H9 (cell line): Measurements from ENCODE around the gene KCNQ2. TPM values are rescaled to one million over a fixed set of nuclear protein-coding genes. Genes with fewer than 3 reads are reported as not detected.

Experiments
- DNase-seq: peaks from one replicate; pipeline ENCODE4 v3.0.0-alpha.2; 2017
- H2AFZ ChIP-seq: one replicate; pipeline ENCODE4 v1.6.1; 2013; ENCODE audit warnings: mild to moderate bottlenecking, low read length, control low read depth, moderate library complexity
- H2AK5ac ChIP-seq: 2 replicates; pipeline ENCODE4 v1.6.1; 2013; ENCODE audit warnings: low read length, control low read depth, mixed read lengths; ENCODE audit not compliant: insufficient read length
- H2BK120ac ChIP-seq: one replicate; pipeline ENCODE4 v1.6.1; 2013; ENCODE audit warnings: low read depth, mild to moderate bottlenecking, low read length, control low read depth, inconsistent platforms; ENCODE audit not compliant: poor library complexity, severe bottlenecking
- H2BK12ac ChIP-seq: 2 replicates; pipeline ENCODE4 v1.6.1; 2013; ENCODE audit warnings: low read length, control low read depth, mixed read lengths, low read depth; ENCODE audit not compliant: insufficient read length
- H2BK15ac ChIP-seq: 2 replicates; pipeline ENCODE4 v1.6.1; 2013; ENCODE audit warnings: low read depth, low read length, control low read depth
- H2BK20ac ChIP-seq: one replicate; pipeline ENCODE4 v1.6.1; 2013; ENCODE audit warnings: low read depth, mild to moderate bottlenecking, low read length, control low read depth, inconsistent platforms; ENCODE audit not compliant: poor library complexity, severe bottlenecking
- H2BK5ac ChIP-seq: 2 replicates; pipeline ENCODE4 v1.6.1; 2013; ENCODE audit warnings: low read length, control low read depth, mixed read lengths; ENCODE audit not compliant: insufficient read length
- H3K14ac ChIP-seq: 2 replicates; pipeline ENCODE4 v1.6.1; 2013; ENCODE audit warnings: low read length, control low read depth; ENCODE audit not compliant: insufficient read depth
- H3K18ac ChIP-seq: 2 replicates; pipeline ENCODE4 v1.6.1; 2013; ENCODE audit warnings: low read depth, mild to moderate bottlenecking, mixed read lengths, low read length, control low read depth; ENCODE audit not compliant: insufficient read length
- H3K23ac ChIP-seq: 2 replicates; pipeline ENCODE4 v1.6.1; 2013; ENCODE audit warnings: low read length, control low read depth, mixed read lengths, low read depth; ENCODE audit not compliant: insufficient read length
- H3K23me2 ChIP-seq: 2 replicates; pipeline ENCODE4 v1.6.1; 2013; ENCODE audit warnings: low read depth, mild to moderate bottlenecking, mixed read lengths, low read length, control low read depth; ENCODE audit not compliant: insufficient read length, poor library complexity, severe bottlenecking
- H3K27ac ChIP-seq: 2 replicates; pipeline ENCODE4 v1.5.1; 2013; ENCODE audit warnings: low read length, control low read depth, mixed read lengths, low read depth; ENCODE audit not compliant: insufficient read length
- H3K27me3 ChIP-seq: 2 replicates; pipeline ENCODE4 v1.6.1; 2013; ENCODE audit warnings: low read length, control low read depth, inconsistent platforms; ENCODE audit not compliant: insufficient read depth
- H3K4ac ChIP-seq: 2 replicates; pipeline ENCODE4 v1.6.1; 2013; ENCODE audit warnings: low read depth, mild to moderate bottlenecking, control low read depth, inconsistent platforms, low read length, moderate library complexity
- H3K4me1 ChIP-seq: 2 replicates; pipeline ENCODE4 v1.6.1; 2013; ENCODE audit warnings: low read length, control low read depth, inconsistent platforms; ENCODE audit not compliant: insufficient read depth
- H3K4me2 ChIP-seq: 2 replicates; pipeline ENCODE4 v1.6.1; 2013; ENCODE audit warnings: low read length, control low read depth, mixed read lengths; ENCODE audit not compliant: insufficient read length, insufficient read depth
- H3K56ac ChIP-seq: 2 replicates; pipeline ENCODE4 v1.6.1; 2013; ENCODE audit warnings: low read depth, mild to moderate bottlenecking, mixed read lengths, low read length, control low read depth; ENCODE audit not compliant: insufficient read length
- H3K79me1 ChIP-seq: 2 replicates; pipeline ENCODE4 v1.6.1; 2013; ENCODE audit warnings: low read depth, mild to moderate bottlenecking, moderate library complexity, low read length, control low read depth, inconsistent platforms; ENCODE audit not compliant: insufficient read depth, poor library complexity, severe bottlenecking
- H3K79me2 ChIP-seq: 2 replicates; pipeline ENCODE4 v1.6.1; 2013; ENCODE audit warnings: low read length, control low read depth, inconsistent platforms; ENCODE audit not compliant: insufficient read depth
- H3K9ac ChIP-seq: 2 replicates; pipeline ENCODE4 v1.6.1; 2013; ENCODE audit warnings: low read length, control low read depth, mixed read lengths; ENCODE audit not compliant: insufficient read length; ENCODE audit errors: extremely low read depth
- H3K9me3 ChIP-seq: one replicate; pipeline ENCODE4 v1.6.1; 2013; ENCODE audit warnings: low read depth, low read length, inconsistent platforms; ENCODE audit not compliant: control insufficient read depth
- H3T11ph ChIP-seq: one replicate; pipeline ENCODE4 v1.6.1; 2013; ENCODE audit warnings: mild to moderate bottlenecking, low read length, control low read depth, inconsistent platforms
- H4K20me1 ChIP-seq: one replicate; pipeline ENCODE4 v1.6.1; 2013; ENCODE audit not compliant: control insufficient read depth, insufficient read length, insufficient read depth
- H4K5ac ChIP-seq: 2 replicates; pipeline ENCODE4 v1.6.1; 2013; ENCODE audit warnings: low read depth, mild to moderate bottlenecking, mixed read lengths, low read length, control low read depth; ENCODE audit not compliant: insufficient read length
- H4K8ac ChIP-seq: replicated peaks from 2 replicates; pipeline ENCODE4 v1.6.1; 2013; ENCODE audit warnings: low read length, control low read depth, mixed read lengths, low read depth; ENCODE audit not compliant: insufficient read length
- H4K91ac ChIP-seq: 2 replicates; pipeline ENCODE4 v1.6.1; 2013; ENCODE audit warnings: low read depth, mild to moderate bottlenecking, moderate library complexity, mixed read lengths, low read length, control low read depth; ENCODE audit not compliant: insufficient read length
- H3K27ac Mint-ChIP-seq, 3 experiments: 2 replicates in 2 of 3; 3 replicates in 1 of 3; pipeline ENCODE4 v1.8.0; 2020 to 2021; ENCODE audit warnings: mixed read lengths in 3 of 3, mild to moderate bottlenecking in 1 of 3, moderate library complexity in 1 of 3
- H3K27me3 Mint-ChIP-seq: 2 replicates; pipeline ENCODE4 v1.8.0; 2021; ENCODE audit warnings: low read depth, mild to moderate bottlenecking, moderate library complexity, mixed read lengths
- H3K36me3 Mint-ChIP-seq, 3 experiments: 2 replicates in 2 of 3; 3 replicates in 1 of 3; pipeline ENCODE4 v1.8.0; 2020 to 2021; ENCODE audit warnings: low read depth in 3 of 3, mixed read lengths in 3 of 3; ENCODE audit not compliant: insufficient read depth in 1 of 3
- H3K4me1 Mint-ChIP-seq, 2 experiments: 2 replicates each; pipeline ENCODE4 v1.8.0; 2020; ENCODE audit warnings: mixed read lengths in 2 of 2
- H3K4me3 Mint-ChIP-seq, 2 experiments: 2 replicates in 1 of 2; 3 replicates in 1 of 2; pipeline ENCODE4 v1.8.0; 2020 to 2021; ENCODE audit warnings: mild to moderate bottlenecking in 2 of 2, mixed read lengths in 2 of 2, moderate library complexity in 1 of 2
- H3K9me3 Mint-ChIP-seq, 2 experiments: 2 replicates in 1 of 2; 3 replicates in 1 of 2; pipeline ENCODE4 v1.8.0; 2020; ENCODE audit warnings: mild to moderate bottlenecking in 2 of 2, mixed read lengths in 2 of 2, moderate library complexity in 1 of 2
- CTCF ChIP-seq: fragments of 200-600 bp; sonication (generic); conservative IDR thresholded peaks from 3 replicates; pipeline ENCODE4 v1.8.0; 2021; ENCODE audit warnings: antibody characterized with exemption, mild to moderate bottlenecking
- WGBS: extraction: QIAGEN DNeasy Blood & Tissue Kit; methylation state at CpG from one replicate; pipeline ENCODE4 v1.1.7; 2013; ENCODE audit warnings: missing lambda C conversion rate, low lambda C conversion rate, mixed read lengths; ENCODE audit not compliant: insufficient read length; ENCODE audit errors: extremely low coverage; 5-methylcytosine and 5-hydroxymethylcytosine counted together
- total RNA-seq: library from RNA; stranded (reverse); gene quantifications from 2 replicates; pipeline ENCODE4 v1.2.1, GENCODE V29; 2021

The KCNQ2 gene
- total RNA-seq, 1 experiment from 2014 or later, result 69.2 TPM

GRCh38 chr20:63427206-63427605, 45.2 kb downstream of the KCNQ2 start:
- no peak for TF ChIP-seq CTCF
- H3K4ac ChIP-seq, result no peak overlapping the region
- H3K23me2 ChIP-seq, result no peaks in the 10 kb centered on the region
- Mint-ChIP-seq H3K36me3 (peaks cover 14 to 25% (median 19%) of the 10 kb centered on the region in 3 experiments), H3K27ac (no peak overlapping the region), H3K9me3 (peaks cover 0 to 3% of the 10 kb centered on the region in 2 experiments; a peak in 1 of 5 replicates), H3K4me1 (peaks cover 0 to 6% of the 10 kb centered on the region in 2 experiments; a peak in 2 of 4 replicates), H3K27me3 (no peaks in the 10 kb centered on the region), H3K4me3 (no peak overlapping the region)
- no peak overlapping the region for H4K5ac ChIP-seq
- no peak overlapping the region for H3K9ac ChIP-seq
- no peak overlapping the region for H2BK12ac ChIP-seq
- no peak overlapping the region for H2BK20ac ChIP-seq
- H3K79me2 ChIP-seq, result no peaks in the 10 kb centered on the region
- no peak overlapping the region for H3K18ac ChIP-seq
- H2AK5ac ChIP-seq, result no peak overlapping the region
- no peak overlapping the region for H3K56ac ChIP-seq
- H3T11ph ChIP-seq, result no peak overlapping the region
- no peak overlapping the region for H3K23ac ChIP-seq
- no peak overlapping the region for H3K14ac ChIP-seq
- H3K4me1 ChIP-seq, result no peaks in the 10 kb centered on the region
- H3K79me1 ChIP-seq, result no peaks in the 10 kb centered on the region
- no peak overlapping the region for H3K4me2 ChIP-seq
- no peak for DNase-seq
- no peaks in the 10 kb centered on the region for H4K20me1 ChIP-seq
- no peaks in the 10 kb centered on the region for H3K9me3 ChIP-seq
- no peak overlapping the region for H2BK120ac ChIP-seq
- no peaks in the 10 kb centered on the region for H3K27me3 ChIP-seq
- no peak overlapping the region for H4K91ac ChIP-seq
- no peak overlapping the region for H2BK15ac ChIP-seq
- no CpG with 5 or more reads among the region's 16 CpGs for WGBS
- no peak overlapping the region for H3K27ac ChIP-seq
- no peak overlapping the region for H4K8ac ChIP-seq
- H2BK5ac ChIP-seq, result no peak overlapping the region
- H2AFZ ChIP-seq, result no peak overlapping the region
